GM12891 (cell line): Measurements from ENCODE around the gene PTPRU.

Source experiments
- POLR2A ChIP-seq: IDR thresholded peaks from 2 replicates; pipeline ENCODE4 v1.6.1; 2011; ENCODE audit warnings: low read depth, low read length, control low read depth
- POLR2AphosphoS5 ChIP-seq: IDR thresholded peaks from 2 replicates; pipeline ENCODE4 v1.6.1; 2011; ENCODE audit warnings: low read depth, low read length, control low read depth
- SPI1 ChIP-seq: IDR thresholded peaks from 2 replicates; pipeline ENCODE4 v1.6.1; 2011; ENCODE audit warnings: low read depth, low read length, control low read depth
- TAF1 ChIP-seq: IDR thresholded peaks from 2 replicates; pipeline ENCODE4 v1.6.1; 2011; ENCODE audit warnings: low read depth, low read length, control low read depth

DNA sequence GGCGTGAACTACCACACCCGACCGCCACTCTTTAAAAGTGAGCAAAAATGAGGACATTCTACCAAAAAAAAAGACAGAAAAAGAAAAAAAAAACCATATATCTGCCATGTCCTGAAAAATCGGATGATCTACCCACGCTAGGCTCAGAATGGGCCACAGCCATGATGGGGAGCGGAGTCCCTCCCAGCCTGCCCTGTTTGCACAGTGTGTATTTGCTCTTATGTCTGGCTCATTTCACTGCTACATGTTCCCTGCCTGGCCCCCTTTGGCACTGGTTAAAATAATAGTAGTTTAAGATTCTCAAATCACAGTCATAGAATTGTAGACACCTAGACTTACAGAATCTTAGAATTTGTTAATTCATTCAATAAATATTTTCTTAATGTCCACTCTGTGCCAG lies 121.9 kb downstream of the PTPRU start:
- TF ChIP-seq POLR2A (no peak), TAF1 (no peak), POLR2AphosphoS5 (no peak), SPI1 (no peak)
